Loucy (cell line): ENCODE data around the gene CD209.

ENCODE experiments used
- H2AFZ ChIP-seq: fragments of 200-600 bp; sonication (generic); 2 replicates; pipeline ENCODE4 v1.6.0; 2016; ENCODE audit warnings: antibody characterized with exemption, mild to moderate bottlenecking, low read length, moderate library complexity
- H3F3A ChIP-seq: fragments of 200-600 bp; 2 replicates; pipeline ENCODE4 v1.6.0; 2016; ENCODE audit warnings: antibody characterized with exemption, low read depth, mild to moderate bottlenecking
- H3K27me3 ChIP-seq: fragments of 200-600 bp; sonication (generic); 2 replicates; pipeline ENCODE4 v1.6.1; 2014; ENCODE audit warnings: low read length, mild to moderate bottlenecking; ENCODE audit not compliant: insufficient read depth, poor library complexity, severe bottlenecking
- H3K36me3 ChIP-seq: fragments of 200-600 bp; sonication (generic); 2 replicates; pipeline ENCODE4 v1.6.1; 2016; ENCODE audit warnings: low read length; ENCODE audit not compliant: insufficient read depth
- H3K4me1 ChIP-seq: fragments of 200-600 bp; sonication (generic); 2 replicates; pipeline ENCODE4 v1.5.1; 2014; ENCODE audit warnings: low read length, mild to moderate bottlenecking; ENCODE audit not compliant: insufficient read depth, poor library complexity, severe bottlenecking
- H3K4me2 ChIP-seq: fragments of 200-600 bp; sonication (generic); 2 replicates; pipeline ENCODE4 v1.6.0; 2014; ENCODE audit warnings: antibody characterized with exemption, low read length, low read depth, mild to moderate bottlenecking; ENCODE audit not compliant: poor library complexity, severe bottlenecking
- H3K4me3 ChIP-seq: fragments of 200-600 bp; sonication (generic); 2 replicates; pipeline ENCODE4 v1.5.1; 2014; ENCODE audit warnings: low read length, mild to moderate bottlenecking, mixed read lengths; ENCODE audit not compliant: poor library complexity, severe bottlenecking
- H3K79me2 ChIP-seq: fragments of 200-600 bp; sonication (generic); 2 replicates; pipeline ENCODE4 v1.6.1; 2014; ENCODE audit warnings: low read length; ENCODE audit not compliant: insufficient read depth
- H3K9ac ChIP-seq: fragments of 200-600 bp; sonication (generic); 2 replicates; pipeline ENCODE4 v1.6.0; 2014; ENCODE audit warnings: mild to moderate bottlenecking, low read depth, low read length, moderate library complexity; ENCODE audit not compliant: poor library complexity, severe bottlenecking
- H3K9me2 ChIP-seq: fragments of 200-600 bp; sonication (generic); replicated peaks from 2 replicates; pipeline ENCODE4 v1.6.1; 2016; ENCODE audit warnings: low read depth, low read length, mixed read lengths
- H3K9me3 ChIP-seq: fragments of 200-600 bp; sonication (generic); 2 replicates; pipeline ENCODE4 v1.6.1; 2014; ENCODE audit warnings: mild to moderate bottlenecking, antibody characterized with exemption, low read length, low read depth; ENCODE audit not compliant: insufficient read depth
- H4K20me1 ChIP-seq: fragments of 200-600 bp; sonication (generic); 2 replicates; pipeline ENCODE4 v1.6.0; 2014; ENCODE audit warnings: antibody characterized with exemption, low read length, mild to moderate bottlenecking; ENCODE audit not compliant: insufficient read depth, poor library complexity, severe bottlenecking
- EZH2phosphoT487 ChIP-seq: fragments of 200-600 bp; IDR thresholded peaks from 2 replicates; pipeline ENCODE4 v1.6.1; 2018; ENCODE audit warnings: antibody characterized with exemption, mild to moderate bottlenecking, moderate library complexity, borderline replicate concordance
- TF ChIP-seq, protein P1 (sequence below): fragments of 200-600 bp; sonication (generic); conservative IDR thresholded peaks from 2 replicates; pipeline ENCODE4 v1.5.1; 2014; ENCODE audit warnings: mild to moderate bottlenecking, antibody characterized with exemption, low read length

The CD209 gene

DNA sequence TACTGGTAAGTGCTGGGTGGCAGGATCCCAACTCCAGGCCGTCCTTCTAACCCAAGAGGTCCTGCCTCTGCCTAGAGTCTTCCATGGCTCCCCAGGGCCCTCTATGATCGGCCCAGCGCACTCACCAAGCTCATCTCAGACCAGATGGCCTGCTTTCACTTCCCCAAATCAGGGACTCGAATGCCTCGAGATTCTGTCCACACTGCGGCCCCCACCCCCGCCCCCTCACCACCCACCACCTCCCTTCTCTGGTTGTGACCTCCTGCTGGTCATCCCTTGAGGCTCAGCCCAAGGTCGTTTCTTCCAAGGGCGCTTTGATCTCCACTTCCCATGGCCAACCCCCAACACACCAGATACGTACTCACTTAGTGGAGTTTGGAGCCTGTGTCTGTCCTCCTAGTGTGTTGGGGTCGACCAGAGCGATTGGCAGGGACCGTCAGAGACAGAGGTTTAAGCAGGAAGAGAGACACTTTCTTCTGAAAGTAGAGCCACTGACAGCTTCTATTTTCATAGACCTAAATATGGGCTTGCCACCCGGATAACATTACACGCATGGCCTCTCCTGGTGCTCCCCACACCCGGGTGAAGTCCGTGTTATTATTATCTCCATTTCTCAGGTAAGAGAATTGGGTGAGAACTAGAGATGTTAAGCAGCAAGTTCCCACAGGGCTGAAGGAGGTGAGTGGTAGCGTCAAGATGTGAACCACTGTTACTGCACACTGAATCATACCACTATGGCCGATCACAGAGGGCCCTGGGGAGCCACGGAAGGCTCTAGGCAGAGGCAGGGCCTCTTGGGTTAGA lies 45.5 kb downstream of the CD209 start, which contains the start of gene FCER2:
Gene FCER2 (minus strand): TSS at position 478 of the 804 bp plus-strand sequence. CDS start 2,371 bp downstream, outside the sequence.
- Histone ChIP-seq H3K9ac (no peak within 1 kb of the TSS), H3K4me2 (no peak within 1 kb of the TSS), H3K36me3 (no peaks in the 10 kb centered on the region), H2AFZ (no peak within 1 kb of the TSS), H3K4me1 (no peaks in the 10 kb centered on the region), H3K4me3 (no peak within 1 kb of the TSS), H3K9me2 (no peaks in the 10 kb centered on the region), H3K9me3 (no peaks in the 10 kb centered on the region), H3K27me3 (no peaks in the 10 kb centered on the region), H3F3A (no peaks in the 10 kb centered on the region), H4K20me1 (no peaks in the 10 kb centered on the region), H3K79me2 (no peaks in the 10 kb centered on the region)
- TF ChIP-seq, protein P1, sequence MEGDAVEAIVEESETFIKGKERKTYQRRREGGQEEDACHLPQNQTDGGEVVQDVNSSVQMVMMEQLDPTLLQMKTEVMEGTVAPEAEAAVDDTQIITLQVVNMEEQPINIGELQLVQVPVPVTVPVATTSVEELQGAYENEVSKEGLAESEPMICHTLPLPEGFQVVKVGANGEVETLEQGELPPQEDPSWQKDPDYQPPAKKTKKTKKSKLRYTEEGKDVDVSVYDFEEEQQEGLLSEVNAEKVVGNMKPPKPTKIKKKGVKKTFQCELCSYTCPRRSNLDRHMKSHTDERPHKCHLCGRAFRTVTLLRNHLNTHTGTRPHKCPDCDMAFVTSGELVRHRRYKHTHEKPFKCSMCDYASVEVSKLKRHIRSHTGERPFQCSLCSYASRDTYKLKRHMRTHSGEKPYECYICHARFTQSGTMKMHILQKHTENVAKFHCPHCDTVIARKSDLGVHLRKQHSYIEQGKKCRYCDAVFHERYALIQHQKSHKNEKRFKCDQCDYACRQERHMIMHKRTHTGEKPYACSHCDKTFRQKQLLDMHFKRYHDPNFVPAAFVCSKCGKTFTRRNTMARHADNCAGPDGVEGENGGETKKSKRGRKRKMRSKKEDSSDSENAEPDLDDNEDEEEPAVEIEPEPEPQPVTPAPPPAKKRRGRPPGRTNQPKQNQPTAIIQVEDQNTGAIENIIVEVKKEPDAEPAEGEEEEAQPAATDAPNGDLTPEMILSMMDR = no peak
- no peak for TF ChIP-seq EZH2phosphoT487

GRCh38 chr19:7701049-7701653 lies 46.2 kb downstream of the CD209 start:
- H3K9me3 ChIP-seq = no peaks in the 10 kb centered on the region
- no peak overlapping the region for H3K4me3 ChIP-seq
- no peak overlapping the region for H3K9ac ChIP-seq
- no peaks in the 10 kb centered on the region for H3K9me2 ChIP-seq
- no peak for TF ChIP-seq EZH2phosphoT487
- TF ChIP-seq, protein P1 = no peak
- H3K4me2 ChIP-seq = no peak overlapping the region
- H4K20me1 ChIP-seq = no peaks in the 10 kb centered on the region
- no peaks in the 10 kb centered on the region for H3F3A ChIP-seq
- H3K36me3 ChIP-seq = no peaks in the 10 kb centered on the region
- no peaks in the 10 kb centered on the region for H3K4me1 ChIP-seq
- no peak overlapping the region for H2AFZ ChIP-seq
- H3K27me3 ChIP-seq = no peaks in the 10 kb centered on the region
- H3K79me2 ChIP-seq = no peaks in the 10 kb centered on the region

GRCh38 chr19:7699417-7700401 lies 47.6 kb downstream of the CD209 start:
- no peaks in the 10 kb centered on the region for H3K79me2 ChIP-seq
- H3K9ac ChIP-seq = no peak overlapping the region
- no peak overlapping the region for H2AFZ ChIP-seq
- no peaks in the 10 kb centered on the region for H3K4me1 ChIP-seq
- H3F3A ChIP-seq = no peaks in the 10 kb centered on the region
- no peaks in the 10 kb centered on the region for H3K9me2 ChIP-seq
- no peaks in the 10 kb centered on the region for H4K20me1 ChIP-seq
- TF ChIP-seq, protein P1 = no peak
- TF ChIP-seq EZH2phosphoT487 = no peak
- no peaks in the 10 kb centered on the region for H3K27me3 ChIP-seq
- no peaks in the 10 kb centered on the region for H3K9me3 ChIP-seq
- H3K4me3 ChIP-seq = no peak overlapping the region
- no peaks in the 10 kb centered on the region for H3K36me3 ChIP-seq
- no peak overlapping the region for H3K4me2 ChIP-seq
